Urinary bladder (tissue), 4 donors: Measurements from ENCODE around the gene BRSK1. TPM values are rescaled to one million over a fixed set of nuclear protein-coding genes. Genes with fewer than 3 reads are reported as not detected.
"Not testable (repeated sequence)": the region's sequence is repeated elsewhere in the genome, so short reads cannot be mapped to it uniquely, and the experiment has no call there.

Experiments used
- DNase-seq: peaks from one replicate; pipeline ENCODE4 v3.0.0-alpha.2; 2015; ENCODE audit errors: extremely low spot score
- H3K27ac ChIP-seq: one replicate; pipeline ENCODE4 v1.5.1; 2013; ENCODE audit warnings: low read depth, mild to moderate bottlenecking, moderate library complexity
- H3K36me3 ChIP-seq: one replicate; pipeline ENCODE4 v1.6.1; 2013; ENCODE audit warnings: mild to moderate bottlenecking, moderate library complexity; ENCODE audit not compliant: insufficient read depth
- H3K4me1 ChIP-seq: one replicate; pipeline ENCODE4 v1.6.1; 2013; ENCODE audit warnings: mild to moderate bottlenecking, moderate library complexity; ENCODE audit not compliant: insufficient read depth
- H3K4me3 ChIP-seq: one replicate; pipeline ENCODE4 v1.5.1; 2013; ENCODE audit warnings: low read depth, low read length
- WGBS: extraction: QIAGEN DNeasy Blood & Tissue Kit; methylation state at CpG from one replicate; pipeline ENCODE4 v1.1.7; 2013; 5-methylcytosine and 5-hydroxymethylcytosine counted together
- polyA plus RNA-seq: library from polyadenylated mRNA; stranded (reverse); fragments of 200-250 nt; gene quantifications from one replicate; pipeline ENCODE4 v1.2.3, GENCODE V29; 2013
- total RNA-seq: library from RNA; depleted of rRNA; stranded (reverse); fragments of >200 nt; gene quantifications from one replicate; pipeline ENCODE4 v1.2.3, GENCODE V29; 2014
- donor health status: healthy with polysubstance abuse.
- donor health status: healthy.

BRSK1 gene
- total and polyA plus RNA-seq, 2 donors, result 8.8 to 9.7 TPM

GRCh38 chr19:55311397-55311796 is 27.6 kb downstream of the BRSK1 start:
- no peak overlapping the region for H3K27ac ChIP-seq
- H3K36me3 ChIP-seq, result no peaks in the 10 kb centered on the region
- no peak overlapping the region for H3K4me3 ChIP-seq
- no peaks in the 10 kb centered on the region for H3K4me1 ChIP-seq
- 86% methylated on average over 9 of the region's 9 CpGs for WGBS
- DNase-seq, result no peak

- no peak overlapping the region for H3K4me3 ChIP-seq
- H3K36me3 ChIP-seq, result no peaks in the 10 kb centered on the region
- DNase-seq, result no peak
- 87% methylated on average over 18 of the region's 18 CpGs for WGBS
- H3K27ac ChIP-seq, result no peak overlapping the region
- no peaks in the 10 kb centered on the region for H3K4me1 ChIP-seq
Observed at GRCh38 chr19:55311797-55312196, 28.0 kb downstream of the BRSK1 start.

- no peak overlapping the region for H3K4me3 ChIP-seq
- no peak overlapping the region for H3K27ac ChIP-seq
- H3K4me1 ChIP-seq, result no peaks in the 10 kb centered on the region
- WGBS, result 70% methylated on average over 47 of the region's 47 CpGs
- H3K36me3 ChIP-seq, result no peaks in the 10 kb centered on the region
- no peak for DNase-seq
Observed at GRCh38 chr19:55312621-55313512, 29.1 kb downstream of the BRSK1 start.

GRCh38 chr19:55314396-55314795 is 30.6 kb downstream of the BRSK1 start:
- H3K4me3 ChIP-seq, result no peak overlapping the region
- WGBS, result 80% methylated on average over 8 of the region's 8 CpGs
- no peak overlapping the region for H3K27ac ChIP-seq
- no peak for DNase-seq
- H3K4me1 ChIP-seq, result no peaks in the 10 kb centered on the region
- H3K36me3 ChIP-seq, result no peaks in the 10 kb centered on the region

- H3K27ac ChIP-seq, result no peak overlapping the region
- H3K4me3 ChIP-seq, result no peak overlapping the region
- no peak for DNase-seq
- no peaks in the 10 kb centered on the region for H3K36me3 ChIP-seq
- H3K4me1 ChIP-seq, result no peaks in the 10 kb centered on the region
- 84% methylated on average over 13 of the region's 13 CpGs for WGBS
Observed at GRCh38 chr19:55315956-55316525, 32.2 kb downstream of the BRSK1 start.

GRCh38 chr19:55316646-55317045 is 32.8 kb downstream of the BRSK1 start:
- Histone ChIP-seq H3K4me3 (no peak overlapping the region), H3K4me1 (no peaks in the 10 kb centered on the region), H3K27ac (no peak overlapping the region), H3K36me3 (no peaks in the 10 kb centered on the region)
- no peak for DNase-seq
- 82% methylated on average over 8 of the region's 8 CpGs for WGBS

GRCh38 chr19:55319785-55320184 is 36.0 kb downstream of the BRSK1 start:
- H3K36me3 ChIP-seq, result no peaks in the 10 kb centered on the region
- DNase-seq, result no peak
- no peak overlapping the region for H3K4me3 ChIP-seq
- no peak overlapping the region for H3K27ac ChIP-seq
- H3K4me1 ChIP-seq, result no peaks in the 10 kb centered on the region
- WGBS, result 15% methylated on average over 21 of the region's 21 CpGs

GRCh38 chr19:55320844-55321419 is 37.1 kb downstream of the BRSK1 start:
- Histone ChIP-seq H3K27ac (no peak overlapping the region), H3K4me3 (no peak overlapping the region), H3K4me1 (no peaks in the 10 kb centered on the region), H3K36me3 (no peaks in the 10 kb centered on the region)
- 82% methylated on average over 8 of the region's 8 CpGs for WGBS
- DNase-seq, result no peak

GRCh38 chr19:55321466-55322137 is 37.8 kb downstream of the BRSK1 start:
- Histone ChIP-seq H3K27ac (no peak overlapping the region), H3K4me1 (no peaks in the 10 kb centered on the region), H3K4me3 (no peak overlapping the region), H3K36me3 (no peaks in the 10 kb centered on the region)
- no peak for DNase-seq
- 79% methylated on average over 9 of the region's 9 CpGs for WGBS

GRCh38 chr19:55322204-55322885 is 38.5 kb downstream of the BRSK1 start:
- H3K4me1 ChIP-seq, result no peaks in the 10 kb centered on the region
- no peak overlapping the region for H3K27ac ChIP-seq
- H3K36me3 ChIP-seq, result no peaks in the 10 kb centered on the region
- whole genome bisulfite sequencing, result 56% methylated on average over 12 of the region's 12 CpGs
- DNase-seq, result no peak
- no peak overlapping the region for H3K4me3 ChIP-seq

- Histone ChIP-seq H3K4me3 (no peak overlapping the region), H3K27ac (no peak overlapping the region), H3K4me1 (no peaks in the 10 kb centered on the region), H3K36me3 (no peaks in the 10 kb centered on the region)
- 77% methylated on average over 6 of the region's 6 CpGs for WGBS
- no peak for DNase-seq
Observed at GRCh38 chr19:55324662-55325061, 40.9 kb downstream of the BRSK1 start.

- Histone ChIP-seq H3K4me3 (no peak within 1 kb of the TSS), H3K4me1 (no peaks in the 10 kb centered on the region), H3K36me3 (no peaks in the 10 kb centered on the region), H3K27ac (no peak within 1 kb of the TSS)
- 77% methylated on average over 14 of the region's 14 CpGs for WGBS
- no peak for DNase-seq
Observed at GRCh38 chr19:55325172-55325571, 41.4 kb downstream of the BRSK1 start, which contains the start of gene TMEM150B. Gene TMEM150B (minus strand): TSS chr19:55325341. CDS start chr19:55321036, 4,305 bp downstream.

- not testable (repeated sequence) for DNase-seq, H3K4me3 ChIP-seq, H3K36me3 ChIP-seq, H3K27ac ChIP-seq, H3K4me1 ChIP-seq
- 82% methylated on average over 4 of the region's 4 CpGs for WGBS
Observed at GRCh38 chr19:55328774-55329318, 45.0 kb downstream of the BRSK1 start.
